Measurements from ENCODE around the gene FAM227B.
"Not testable (repeated sequence)": the region's sequence is repeated elsewhere in the genome, so short reads cannot be mapped to it uniquely, and the experiment has no call there.

FAM227B gene

GRCh38 chr15:49379996-49380395, 240.6 kb downstream of the FAM227B start:
- no peak for DNase-seq (ENCODE audit: low read depth in 2 of 2)

- no peak for DNase-seq (ENCODE audit: low read depth in 2 of 2)
Observed at GRCh38 chr15:49372366-49372765, 248.3 kb downstream of the FAM227B start.

DNA sequence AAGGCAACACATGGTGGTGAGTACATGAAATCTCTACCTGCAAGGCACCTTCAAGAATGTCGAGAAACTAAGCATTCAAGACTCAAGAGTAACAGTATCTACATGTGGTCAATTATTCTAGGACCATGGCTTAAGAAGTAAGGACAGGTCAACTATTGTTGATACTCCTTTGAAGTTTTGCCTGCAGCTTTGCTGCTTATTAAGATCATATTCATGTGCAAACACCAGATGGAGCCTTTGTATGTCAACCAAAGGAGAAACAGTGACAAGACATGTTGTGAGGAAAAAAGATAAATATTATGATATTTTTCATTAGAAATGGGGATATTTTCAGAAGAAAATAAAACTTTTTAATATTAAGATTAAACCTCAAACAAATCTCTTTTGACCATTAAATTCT, 249.8 kb downstream of the FAM227B start:
- DNase-seq (ENCODE audit: low read depth in 2 of 2), result no peak

DNA sequence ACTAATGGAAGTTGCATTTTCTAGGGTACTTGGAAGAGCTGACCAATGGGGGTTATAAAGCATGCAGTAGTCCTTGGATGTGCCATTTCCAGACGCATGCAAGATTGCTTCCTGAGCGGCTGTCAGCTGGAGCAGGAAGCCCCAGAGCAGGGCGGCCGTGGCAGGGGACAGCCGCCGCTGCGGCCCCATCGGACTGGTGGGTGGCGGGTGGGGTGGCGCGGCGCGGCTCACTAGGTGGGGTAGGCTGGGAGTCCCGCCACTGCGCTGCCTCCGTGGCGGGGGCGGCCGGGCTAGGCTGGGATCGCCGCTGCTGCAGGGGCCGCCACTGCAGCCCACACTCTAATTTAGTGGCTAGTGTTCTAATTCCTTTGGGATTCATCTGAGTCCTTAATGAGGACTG, 254.1 kb downstream of the FAM227B start:
- DNase-seq (ENCODE audit: low read depth in 2 of 2), result no peak

GRCh38 chr15:49361370-49361769, 259.2 kb downstream of the FAM227B start:
- DNase-seq (ENCODE audit: low read depth in 2 of 2), result no peak

GRCh38 chr15:49354439-49354838, 266.2 kb downstream of the FAM227B start:
- not testable (repeated sequence) for DNase-seq (ENCODE audit: low read depth in 2 of 2)

DNA sequence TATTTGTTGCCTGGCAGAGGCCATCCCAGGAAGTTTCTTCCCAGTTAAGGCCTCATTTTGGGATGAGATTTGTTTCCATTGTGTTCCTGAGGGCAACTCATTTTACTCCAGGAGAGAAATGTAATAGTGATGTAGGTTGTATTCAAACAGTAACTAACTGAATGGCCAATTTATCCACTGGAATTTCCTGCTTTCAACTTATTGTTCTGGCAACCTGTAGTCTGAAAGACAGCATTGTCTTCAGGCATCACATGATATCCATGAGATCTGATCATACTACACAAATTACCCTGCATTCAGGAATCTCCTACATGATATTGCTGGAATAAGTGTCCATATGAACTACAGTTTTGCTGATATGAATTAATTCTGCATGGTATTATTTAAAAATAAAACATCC, 277.1 kb downstream of the FAM227B start:
- DNase-seq (ENCODE audit: low read depth in 2 of 2), result no peak

DNA sequence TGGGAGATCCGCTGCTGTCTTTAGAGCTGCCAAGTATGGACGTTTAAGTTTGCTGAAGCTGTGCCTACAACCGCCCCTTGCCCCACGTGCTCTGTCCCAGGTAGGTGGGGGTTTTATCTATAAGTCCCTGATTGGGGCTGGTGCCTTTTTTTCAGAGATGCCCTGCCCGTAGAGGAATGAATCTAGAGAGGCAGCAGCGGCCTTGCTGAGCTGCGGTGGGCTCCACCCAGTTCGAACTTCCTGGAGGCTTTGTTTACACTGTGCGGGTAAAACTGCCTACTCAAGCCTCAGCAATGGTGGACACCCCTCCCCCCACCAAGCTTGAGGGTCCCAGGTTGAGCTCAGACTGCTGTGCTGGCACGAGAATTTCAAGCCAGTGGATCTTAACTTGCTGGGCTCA, 281.0 kb downstream of the FAM227B start:
- DNase-seq (ENCODE audit: low read depth in 2 of 2), result no peak

- DNase-seq (ENCODE audit: low read depth in 2 of 2), result no peak
Observed at GRCh38 chr15:49331951-49332350, 288.7 kb downstream of the FAM227B start.

DNA sequence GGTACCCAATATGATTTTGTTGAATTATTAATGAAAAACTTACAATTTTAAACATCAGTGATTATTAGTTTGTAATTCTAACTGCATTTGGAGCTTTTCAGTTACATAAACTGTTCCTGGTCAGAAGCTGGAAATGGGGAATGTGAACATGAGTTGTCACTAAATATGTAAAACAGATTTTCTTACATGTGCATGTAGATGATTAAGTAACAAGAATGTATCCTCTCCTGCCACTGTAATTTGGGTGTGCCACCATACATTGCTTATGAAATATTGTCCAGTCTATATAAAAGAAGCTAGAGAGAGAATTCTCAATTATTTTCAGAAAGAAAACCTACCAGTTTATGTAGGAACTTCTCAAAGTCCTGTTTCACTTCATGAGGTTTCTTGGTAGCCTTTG, 289.2 kb downstream of the FAM227B start:
- DNase-seq (ENCODE audit: low read depth in 2 of 2), result no peak

- DNase-seq (ENCODE audit: low read depth in 2 of 2), result no peak
Observed at GRCh38 chr15:49330166-49330565, 290.5 kb downstream of the FAM227B start.

- DNase-seq (ENCODE audit: low read depth in 2 of 2), result no peak
Observed at GRCh38 chr15:49328941-49329340, 291.7 kb downstream of the FAM227B start.

DNA sequence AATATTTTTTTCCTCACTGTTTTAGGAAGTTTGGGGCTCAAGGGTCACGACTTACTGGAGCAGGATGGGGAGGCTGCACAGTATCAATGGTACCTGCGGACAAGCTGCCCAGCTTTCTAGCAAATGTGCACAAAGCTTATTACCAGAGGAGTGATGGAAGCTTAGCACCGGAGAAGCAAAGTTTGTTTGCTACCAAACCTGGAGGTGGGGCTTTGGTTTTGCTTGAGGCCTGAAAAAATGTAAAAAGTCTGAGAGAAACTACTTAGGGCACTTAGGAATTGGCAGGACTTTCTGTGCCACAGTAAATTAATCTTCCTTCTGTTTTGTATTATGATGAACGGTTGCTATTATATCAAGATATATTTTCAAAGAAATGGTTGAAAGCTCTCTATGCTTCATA, 292.7 kb downstream of the FAM227B start:
- DNase-seq (ENCODE audit: low read depth in 2 of 2), result no peak

GRCh38 chr15:49323207-49323606, 297.4 kb downstream of the FAM227B start:
- no peak for DNase-seq (ENCODE audit: low read depth in 2 of 2)

- no peak for DNase-seq (ENCODE audit: low read depth in 2 of 2)
Observed at GRCh38 chr15:49320351-49320750, 300.3 kb downstream of the FAM227B start.

DNA sequence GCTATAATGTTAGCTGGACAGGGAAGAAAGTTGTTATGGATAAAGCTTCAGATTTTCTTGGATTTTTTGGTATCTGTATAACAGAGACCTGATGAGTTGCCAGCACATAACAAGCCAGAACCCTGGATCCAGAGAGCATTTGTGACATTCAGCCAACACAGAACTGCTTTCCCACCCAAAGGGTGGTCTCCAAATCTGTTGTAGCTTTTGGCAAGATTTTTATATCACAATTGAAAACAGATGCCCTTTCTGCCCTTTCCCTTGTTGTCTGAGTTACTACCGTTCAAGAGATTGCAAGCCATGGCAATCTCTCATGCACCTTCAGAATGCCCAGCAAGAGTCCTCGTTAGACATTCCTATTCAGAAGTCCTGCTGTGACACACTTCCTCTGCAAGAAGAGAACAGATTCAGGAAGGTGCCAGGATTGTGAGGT, 305.2 kb downstream of the FAM227B start:
- DNase-seq (ENCODE audit: low read depth in 2 of 2), result no peak

DNA sequence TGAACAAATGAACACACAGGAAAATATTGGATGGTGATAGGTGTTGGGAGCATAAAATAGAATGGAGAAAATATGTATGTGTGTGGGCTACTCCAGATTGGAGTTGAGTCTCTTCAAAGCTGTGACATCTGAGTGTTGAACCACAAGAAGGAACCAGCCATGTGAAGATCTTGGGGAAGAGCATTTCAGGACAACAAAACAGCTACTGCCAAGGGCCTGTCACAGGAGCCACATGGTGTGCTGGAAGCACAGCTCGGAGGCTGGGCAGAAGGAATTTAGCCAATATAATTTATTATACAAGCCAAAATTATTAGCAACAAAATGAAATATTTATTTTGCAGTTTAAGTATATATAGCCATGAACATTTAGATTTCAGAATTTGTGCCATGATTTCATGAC, 305.9 kb downstream of the FAM227B start:
- no peak for DNase-seq (ENCODE audit: low read depth in 2 of 2)

GRCh38 chr15:49313650-49314049, 307.0 kb downstream of the FAM227B start:
- no peak for DNase-seq (ENCODE audit: low read depth in 2 of 2)

- DNase-seq (ENCODE audit: low read depth in 2 of 2), result no peak
Observed at GRCh38 chr15:49309889-49310288, 310.7 kb downstream of the FAM227B start.

- DNase-seq (ENCODE audit: low read depth in 2 of 2), result no peak
Observed at GRCh38 chr15:49308686-49309085, 311.9 kb downstream of the FAM227B start.

DNA sequence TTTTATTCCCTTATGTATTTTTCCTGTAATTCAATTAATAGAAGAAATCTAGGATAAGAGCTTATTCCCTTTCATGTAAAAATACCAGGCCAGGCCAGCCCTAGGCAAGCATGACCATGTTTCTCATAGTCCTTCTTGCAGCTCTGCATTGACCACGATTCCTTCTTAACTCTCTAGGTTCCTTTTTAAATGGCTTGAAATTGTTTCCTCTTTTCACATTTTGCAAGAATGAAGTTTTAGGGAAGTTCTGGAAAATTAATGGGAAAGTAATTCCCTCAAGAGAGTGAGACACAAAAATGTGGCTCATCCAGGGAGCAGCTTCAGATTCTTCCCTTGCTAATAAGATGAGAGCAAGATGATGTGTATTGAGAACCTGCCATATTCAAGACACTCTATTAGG, 314.1 kb downstream of the FAM227B start:
- no peak for DNase-seq (ENCODE audit: low read depth in 2 of 2)

DNA sequence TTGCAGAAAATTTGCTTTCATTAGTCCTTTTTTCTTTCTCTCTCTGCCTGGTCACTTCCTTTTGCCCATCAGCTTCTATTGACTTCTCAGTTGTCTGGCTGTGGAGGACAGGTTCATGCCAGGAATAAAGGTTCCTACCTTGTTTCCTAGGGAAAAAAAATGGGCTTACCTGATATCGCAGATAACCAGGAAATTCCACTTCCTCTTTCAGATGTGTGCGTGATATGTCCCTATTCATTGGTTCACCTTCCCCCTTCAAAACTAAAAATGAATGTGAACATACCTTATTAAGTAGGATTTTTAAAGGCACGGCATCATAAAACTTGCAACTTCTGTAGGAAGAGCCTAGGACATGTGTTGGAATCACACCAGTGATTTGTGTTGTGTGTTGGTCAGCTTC, 317.6 kb downstream of the FAM227B start:
- no peak for DNase-seq (ENCODE audit: low read depth in 2 of 2)

DNA sequence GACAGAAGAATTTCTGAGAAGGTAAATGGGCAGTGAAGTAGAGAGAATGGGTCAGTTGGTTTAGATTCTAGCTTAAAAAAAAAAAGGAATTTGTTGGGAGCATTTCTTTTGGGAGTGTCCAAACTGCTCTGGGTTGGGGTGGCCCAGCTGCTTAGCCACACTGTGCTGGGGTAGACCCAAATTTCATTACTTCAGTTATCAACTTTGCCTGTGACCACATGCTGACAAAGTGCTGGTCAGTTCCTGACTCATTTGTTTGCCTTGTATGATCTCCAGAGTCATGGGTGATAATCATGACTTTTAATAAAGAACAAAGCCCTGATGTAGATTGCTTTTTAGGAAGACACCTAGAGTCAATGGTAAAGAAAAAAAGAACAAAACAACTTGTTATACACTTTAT, 319.1 kb downstream of the FAM227B start:
- no peak for DNase-seq (ENCODE audit: low read depth in 2 of 2)

DNA sequence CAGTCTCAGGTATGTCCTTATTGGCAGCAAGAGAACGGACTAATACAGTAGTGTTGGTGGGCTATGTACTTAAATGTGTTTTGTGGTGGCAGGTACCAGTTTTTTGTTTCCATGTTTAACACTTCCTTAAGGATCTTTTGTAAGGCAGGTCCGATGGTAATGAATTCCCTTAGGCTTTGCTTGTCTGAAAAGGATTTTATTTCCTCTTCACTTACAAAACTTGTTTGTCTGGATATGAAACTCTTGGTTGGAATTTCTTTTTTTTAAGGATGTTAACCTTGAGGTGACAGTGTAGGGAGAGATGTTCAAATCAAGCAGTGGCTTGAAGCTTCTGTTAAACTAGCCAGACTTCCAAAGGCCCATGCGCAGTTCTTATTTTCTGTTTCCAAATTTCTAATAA, 319.8 kb downstream of the FAM227B start:
- no peak for DNase-seq (ENCODE audit: low read depth in 2 of 2)

DNA sequence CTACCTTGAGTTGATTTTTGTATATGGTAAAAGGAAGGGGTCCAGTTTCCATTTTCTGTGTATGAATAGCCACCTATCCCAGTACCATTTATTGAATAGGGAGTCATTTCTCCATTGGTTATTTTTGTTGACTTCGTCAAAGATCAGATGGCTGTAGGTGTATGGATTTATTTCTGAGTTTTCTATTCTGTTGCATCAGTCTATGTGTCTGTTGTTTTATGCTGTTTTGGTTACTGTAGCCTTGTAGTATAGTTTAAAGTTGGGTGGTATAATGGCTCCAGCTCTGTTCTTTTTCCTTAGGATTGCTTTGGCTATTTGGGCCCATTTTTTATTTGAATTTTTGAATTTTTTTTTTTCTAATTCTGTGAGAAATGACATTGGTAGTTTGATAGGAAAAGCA, 323.0 kb downstream of the FAM227B start:
- DNase-seq (ENCODE audit: low read depth in 2 of 2), result no peak
